Neural crest cell (in vitro differentiated cells): Measurements from ENCODE around the gene ENOX1. TPM values are rescaled to one million over a fixed set of nuclear protein-coding genes. Genes with fewer than 3 reads are reported as not detected.

Source experiments
- DNase-seq: peaks from one replicate; pipeline ENCODE4 v3.0.0; 2021; ENCODE audit warnings: low read depth, mixed read lengths, low spot score
- H3K27ac Mint-ChIP-seq: one replicate; pipeline ENCODE4 v1.8.0; 2021; ENCODE audit warnings: mild to moderate bottlenecking, mixed read lengths; ENCODE audit not compliant: unreplicated experiment
- H3K27me3 Mint-ChIP-seq: 2 replicates; pipeline ENCODE4 v1.8.0; 2021; ENCODE audit warnings: low read depth, mild to moderate bottlenecking, mixed read lengths
- H3K36me3 Mint-ChIP-seq: 2 replicates; pipeline ENCODE4 v1.8.0; 2021; ENCODE audit warnings: low read depth, mild to moderate bottlenecking, mixed read lengths
- H3K4me1 Mint-ChIP-seq: 2 replicates; pipeline ENCODE4 v1.8.0; 2021; ENCODE audit warnings: mixed read lengths
- H3K4me3 Mint-ChIP-seq: one replicate; pipeline ENCODE4 v1.8.0; 2021; ENCODE audit warnings: mild to moderate bottlenecking, mixed read lengths
- H3K9me3 Mint-ChIP-seq: 2 replicates; pipeline ENCODE4 v1.8.0; 2021; ENCODE audit warnings: mixed read lengths
- total RNA-seq: library from RNA; stranded (reverse); gene quantifications from 2 replicates; pipeline ENCODE4 v1.2.1, GENCODE V29; 2021
- TF ChIP-seq, protein P1 (sequence below): fragments of 200-600 bp; sonication (generic); conservative IDR thresholded peaks from 2 replicates; pipeline ENCODE4 v1.5.0; 2021; ENCODE audit warnings: antibody characterized with exemption, mild to moderate bottlenecking

ENOX1 gene
- total RNA-seq, 1 donor from 2014 or later = 3.8 TPM

DNA sequence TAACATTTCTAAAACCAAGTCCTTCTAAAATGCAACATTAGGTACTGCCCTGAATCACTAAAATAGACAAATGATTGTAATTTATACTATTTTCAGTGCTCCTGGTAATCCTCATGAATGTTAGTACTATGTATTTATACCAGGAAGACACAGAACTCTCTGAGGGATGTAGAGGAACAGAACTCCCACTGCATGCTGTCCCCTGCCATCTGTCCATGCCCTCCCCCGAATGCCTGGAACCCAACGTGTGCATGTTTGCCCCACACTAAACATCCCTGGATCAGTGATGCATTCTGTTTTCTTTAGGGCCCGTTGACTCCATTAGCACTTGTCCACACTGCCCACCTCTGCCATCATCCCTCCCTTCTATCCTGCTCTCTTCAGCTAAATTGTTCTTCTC is 26.5 kb downstream of the ENOX1 start:
- TF ChIP-seq, protein P1, sequence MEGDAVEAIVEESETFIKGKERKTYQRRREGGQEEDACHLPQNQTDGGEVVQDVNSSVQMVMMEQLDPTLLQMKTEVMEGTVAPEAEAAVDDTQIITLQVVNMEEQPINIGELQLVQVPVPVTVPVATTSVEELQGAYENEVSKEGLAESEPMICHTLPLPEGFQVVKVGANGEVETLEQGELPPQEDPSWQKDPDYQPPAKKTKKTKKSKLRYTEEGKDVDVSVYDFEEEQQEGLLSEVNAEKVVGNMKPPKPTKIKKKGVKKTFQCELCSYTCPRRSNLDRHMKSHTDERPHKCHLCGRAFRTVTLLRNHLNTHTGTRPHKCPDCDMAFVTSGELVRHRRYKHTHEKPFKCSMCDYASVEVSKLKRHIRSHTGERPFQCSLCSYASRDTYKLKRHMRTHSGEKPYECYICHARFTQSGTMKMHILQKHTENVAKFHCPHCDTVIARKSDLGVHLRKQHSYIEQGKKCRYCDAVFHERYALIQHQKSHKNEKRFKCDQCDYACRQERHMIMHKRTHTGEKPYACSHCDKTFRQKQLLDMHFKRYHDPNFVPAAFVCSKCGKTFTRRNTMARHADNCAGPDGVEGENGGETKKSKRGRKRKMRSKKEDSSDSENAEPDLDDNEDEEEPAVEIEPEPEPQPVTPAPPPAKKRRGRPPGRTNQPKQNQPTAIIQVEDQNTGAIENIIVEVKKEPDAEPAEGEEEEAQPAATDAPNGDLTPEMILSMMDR = no peak
- peaks cover 9% of the 10 kb centered on the region for H3K4me1 Mint-ChIP-seq
- no peaks in the 10 kb centered on the region for H3K36me3 Mint-ChIP-seq
- no peak for DNase-seq
- no peak overlapping the region for H3K4me3 Mint-ChIP-seq
- H3K9me3 Mint-ChIP-seq = no peaks in the 10 kb centered on the region
- no peaks in the 10 kb centered on the region for H3K27me3 Mint-ChIP-seq
- no peak overlapping the region for H3K27ac Mint-ChIP-seq

DNA sequence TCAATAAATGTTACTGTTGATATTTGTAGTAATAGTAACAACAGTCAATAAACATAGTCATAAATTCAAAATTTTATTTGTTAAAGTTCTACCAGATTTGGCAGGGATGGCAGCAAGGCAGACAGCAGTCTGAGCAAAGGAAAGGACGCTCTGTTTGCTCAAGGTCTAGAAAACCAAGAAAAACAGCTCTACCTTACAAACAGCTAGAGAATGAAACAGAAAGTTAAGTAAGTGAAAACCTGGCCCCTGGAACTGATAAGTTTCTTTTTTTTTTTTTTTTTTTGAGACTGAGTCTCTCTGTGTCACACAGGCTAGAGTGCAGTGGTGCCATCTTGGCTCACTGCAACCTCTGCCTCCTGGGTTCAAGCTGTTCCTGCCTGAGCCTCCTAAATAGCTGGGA is 27.9 kb downstream of the ENOX1 start:
- Mint-ChIP-seq H3K27me3 (no peaks in the 10 kb centered on the region), H3K36me3 (no peaks in the 10 kb centered on the region), H3K4me3 (no peak overlapping the region), H3K27ac (no peak overlapping the region), H3K4me1 (peaks cover 8% of the 10 kb centered on the region), H3K9me3 (no peaks in the 10 kb centered on the region)
- TF ChIP-seq, protein P1 = no peak
- DNase-seq = no peak

DNA sequence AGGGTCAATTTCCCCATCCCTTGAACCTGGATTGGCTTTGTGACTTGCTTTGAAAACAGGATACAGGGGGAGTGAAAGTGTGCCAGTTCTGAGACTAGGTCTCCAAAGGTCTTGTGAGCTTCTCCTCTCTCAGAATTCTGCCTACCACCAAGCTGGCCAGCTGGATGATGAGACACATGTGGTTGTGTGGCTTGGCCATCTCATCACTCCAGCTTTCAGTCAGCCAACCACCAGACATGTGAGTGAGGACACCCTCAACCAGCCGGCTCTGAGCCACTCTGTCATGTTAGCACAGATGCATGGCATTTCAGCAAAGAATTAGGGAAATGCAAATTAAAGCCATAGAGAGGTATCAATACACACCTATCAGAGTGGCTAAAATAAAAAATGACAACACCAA is 29.5 kb downstream of the ENOX1 start:
- Mint-ChIP-seq H3K36me3 (no peaks in the 10 kb centered on the region), H3K9me3 (no peaks in the 10 kb centered on the region), H3K27me3 (no peaks in the 10 kb centered on the region), H3K27ac (no peak overlapping the region), H3K4me3 (no peak overlapping the region), H3K4me1 (peaks cover 6% of the 10 kb centered on the region)
- TF ChIP-seq, protein P1 = no peak
- no peak for DNase-seq

DNA sequence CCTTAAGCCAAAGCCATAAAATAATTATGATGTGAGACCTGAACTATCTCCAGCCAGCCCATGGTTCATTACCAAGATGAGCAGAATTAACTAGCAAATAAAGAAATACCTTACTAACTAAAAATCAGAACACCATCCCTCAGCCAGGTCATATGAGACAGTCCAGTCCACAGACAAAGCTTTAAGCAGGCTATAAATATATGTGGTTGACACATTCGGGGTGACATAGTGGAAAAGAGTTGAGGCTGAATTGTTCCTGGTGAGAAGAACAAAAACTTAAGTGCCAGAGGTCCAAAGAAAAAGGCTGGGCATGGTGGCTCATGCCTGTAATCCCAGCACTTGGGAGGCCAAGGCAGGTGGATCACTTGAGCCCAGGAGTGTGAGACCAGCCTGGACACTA is 30.9 kb downstream of the ENOX1 start:
- Mint-ChIP-seq H3K9me3 (no peaks in the 10 kb centered on the region), H3K27me3 (no peaks in the 10 kb centered on the region), H3K36me3 (no peaks in the 10 kb centered on the region), H3K27ac (no peak overlapping the region), H3K4me3 (no peak overlapping the region), H3K4me1 (peaks cover 6% of the 10 kb centered on the region)
- DNase-seq = no peak
- TF ChIP-seq, protein P1 = no peak

DNA sequence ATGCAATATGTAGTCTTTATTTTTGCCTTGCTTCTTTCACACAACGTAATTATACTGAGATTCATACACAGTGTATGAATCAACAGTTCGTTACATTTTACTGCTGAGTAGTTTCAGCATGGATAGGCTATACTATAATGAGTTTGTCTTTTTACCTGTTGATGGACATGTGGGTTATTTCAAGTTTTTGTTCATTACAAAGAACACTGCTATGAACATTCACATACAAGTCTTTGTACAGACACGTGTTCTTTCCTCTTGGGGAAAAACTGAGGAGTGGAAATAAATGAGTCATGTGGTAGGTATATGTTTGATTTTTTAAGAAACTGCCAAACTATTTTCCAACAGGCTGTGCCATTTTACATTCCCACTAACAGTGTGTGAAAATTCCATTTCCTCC is 35.1 kb downstream of the ENOX1 start:
- H3K4me3 Mint-ChIP-seq = no peak overlapping the region
- TF ChIP-seq, protein P1 = no peak
- H3K4me1 Mint-ChIP-seq = peaks cover 6% of the 10 kb centered on the region
- H3K9me3 Mint-ChIP-seq = no peaks in the 10 kb centered on the region
- no peak overlapping the region for H3K27ac Mint-ChIP-seq
- no peaks in the 10 kb centered on the region for H3K36me3 Mint-ChIP-seq
- no peak for DNase-seq
- H3K27me3 Mint-ChIP-seq = no peaks in the 10 kb centered on the region

DNA sequence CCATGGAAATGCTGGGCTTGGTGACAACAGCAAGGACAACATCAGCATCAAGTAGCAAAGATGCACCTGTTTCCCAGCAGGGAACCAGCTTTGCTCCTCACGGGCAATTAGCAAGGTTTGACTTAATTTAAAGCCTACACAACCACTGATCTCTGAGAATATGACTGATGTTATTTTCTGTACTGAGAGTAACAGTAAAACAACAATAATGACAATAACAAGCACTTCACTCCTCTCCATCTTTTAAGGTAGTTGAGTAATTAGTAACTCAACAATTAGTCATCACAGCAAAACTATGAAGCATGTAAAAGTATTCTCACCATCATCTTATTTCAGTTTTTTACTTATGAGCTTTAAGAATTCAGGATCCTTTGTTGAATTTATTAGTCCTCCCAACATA is 37.3 kb downstream of the ENOX1 start:
- H3K36me3 Mint-ChIP-seq = no peaks in the 10 kb centered on the region
- no peaks in the 10 kb centered on the region for H3K4me1 Mint-ChIP-seq
- no peaks in the 10 kb centered on the region for H3K27me3 Mint-ChIP-seq
- no peak overlapping the region for H3K27ac Mint-ChIP-seq
- TF ChIP-seq, protein P1 = no peak
- H3K4me3 Mint-ChIP-seq = no peak overlapping the region
- DNase-seq = no peak
- no peaks in the 10 kb centered on the region for H3K9me3 Mint-ChIP-seq
